Measurements from ENCODE around the gene SLC35A4.

GRCh38 chr5:140571105-140571504, 6.5 kb downstream of the SLC35A4 start:
- TF ChIP-seq EZH2 (IDR thresholded peaks at IDR 0.05) (no peak), EZH2phosphoT487 (IDR thresholded peaks at IDR 0.05) (no peak), CTCF (IDR thresholded peaks at IDR 0.05) (no peak)

All from neural progenitor cell (in vitro differentiated cells).